Measurements from ENCODE around the gene SPSB1. TPM values are rescaled to one million over a fixed set of nuclear protein-coding genes. Genes with fewer than 3 reads are reported as not detected.

The SPSB1 gene
- total and polyA plus RNA-seq, 2 of the 4 experiments (the other 2 are of a cell fraction): 16.7 to 19.8 TPM

GRCh38 chr1:9293241-9293532 is 493 bp downstream of the SPSB1 start:
- Histone ChIP-seq H3K27me3 (ENCODE audit: control insufficient read depth, insufficient read depth, low read length) (no peaks in the 10 kb centered on the region), H2BK20ac (ENCODE audit: low read depth, low read length) (no peak overlapping the region), H3K14ac (replicated peaks; ENCODE audit: low read depth, low read length) (no peak overlapping the region), H3K4ac (ENCODE audit: low read depth, low read length) (no peak overlapping the region), H2AK5ac (ENCODE audit: low read depth, low read length) (no peak overlapping the region), H2BK15ac (ENCODE audit: low read depth, low read length) (no peak overlapping the region), H3K9ac (ENCODE audit: low read depth, low read length) (no peak overlapping the region), H2AFZ (replicated peaks; ENCODE audit: low read length, poor library complexity) (peak overlapping the region; percentile 87), H2BK120ac (ENCODE audit: low read depth, low read length) (no peak overlapping the region), H3K56ac (ENCODE audit: extremely low read depth, insufficient read depth, low read length) (no peak overlapping the region), H4K91ac (ENCODE audit: insufficient read depth, low read depth, low read length) (no peak overlapping the region), H3K23ac (ENCODE audit: low read depth, low read length) (no peak overlapping the region), H3K9me1 (ENCODE audit: insufficient read depth, low read length) (peaks cover 24% of the 10 kb centered on the region), H3K36me3 (ENCODE audit: control insufficient read depth, insufficient read depth, low read length) (no peaks in the 10 kb centered on the region; the same call in 1 of the 2 replicates), H2AK9ac (replicated peaks; ENCODE audit: low read depth, low read length, poor library complexity) (no peak overlapping the region), H3K27ac (ENCODE audit: insufficient read depth, low read length) (peak overlapping the region; percentile 82; the same call in 1 of the 2 replicates), H3K9me3 (ENCODE audit: control insufficient read depth, insufficient read depth, low read length) (peaks cover under 1% of the 10 kb centered on the region; the same call in 1 of the 2 replicates), H3K18ac (ENCODE audit: low read depth, low read length) (no peak overlapping the region), H3K4me1 (ENCODE audit: control insufficient read depth, insufficient read depth, low read length) (peaks cover 27% of the 10 kb centered on the region), H2BK5ac (ENCODE audit: low read depth, low read length, poor library complexity, severe bottlenecking) (peak overlapping the region; percentile 98), H4K8ac (ENCODE audit: low read depth in 2 of 2, low read length in 2 of 2) (no peak overlapping the region), H3K4me3 (ENCODE audit: insufficient read depth, low read depth, low read length) (peak overlapping the region; percentile 99), H3K79me1 (ENCODE audit: low read depth in 1 of 2, low read length in 2 of 2) (peaks cover 25 to 50% of the 10 kb centered on the region in 2 experiments), H4K20me1 (ENCODE audit: insufficient read depth, low read length) (peaks cover 45% of the 10 kb centered on the region), H4K5ac (ENCODE audit: low read depth, low read length) (no peak overlapping the region), H3K4me2 (ENCODE audit: low read depth, low read length) (no peak overlapping the region)
- no peak for DNase-seq
- 0% methylated on average over 15 of the region's 43 CpGs; no CpG with 5 or more reads in 1 of the 2 experiments for WGBS, 2 experiments (ENCODE audit: extremely low coverage in 2 of 2, insufficient read length in 1 of 2)
- dilution Hi-C loops (cut with HindIII; ENCODE audit: low sequenced_read_pairs, unreplicated experiment) (no loop called here), intact Hi-C loops (cut with micrococcal nuclease) (loop anchor here (5.0 kb wide), 1 partner anchor 79 kb away; no protein-coding TSS in a partner anchor), in situ Hi-C loops (cut with MboI; ENCODE audit: low sequenced_read_pairs) (no loop called here)
- TF ChIP-seq NFE2L2 (IDR thresholded peaks at IDR 0.05; ENCODE audit: low read depth, low read length) (no peak), RCOR1 (IDR thresholded peaks at IDR 0.05; ENCODE audit: insufficient replicate concordance, low read length) (no peak), CTCF (conservative IDR thresholded peaks at IDR 0.05; ENCODE audit: low read depth, low read length) (no peak), MXI1 (IDR thresholded peaks at IDR 0.05; ENCODE audit: borderline replicate concordance, low read depth, low read length) (no peak), POLR2A (IDR thresholded peaks at IDR 0.05; ENCODE audit: low read depth, low read length) (no peak), RAD21 (IDR thresholded peaks at IDR 0.05; ENCODE audit: low read length) (no peak), USF2 (IDR thresholded peaks at IDR 0.05; ENCODE audit: low read depth, low read length) (no peak), FOS (IDR thresholded peaks at IDR 0.05; ENCODE audit: low read depth, low read length) (no peak), MAFK (IDR thresholded peaks at IDR 0.05; ENCODE audit: low read depth, low read length) (no peak), BHLHE40 (IDR thresholded peaks at IDR 0.05; ENCODE audit: low read depth, low read length) (no peak), ELK1 (IDR thresholded peaks at IDR 0.05; ENCODE audit: borderline replicate concordance, low read depth, low read length) (no peak), MAZ (IDR thresholded peaks at IDR 0.05; ENCODE audit: borderline replicate concordance, low read depth, low read length) (no peak), RFX5 (IDR thresholded peaks at IDR 0.05; ENCODE audit: low read depth, low read length) (no peak), SMC3 (IDR thresholded peaks at IDR 0.05; ENCODE audit: low read depth, low read length) (no peak)
- CTCF ChIA-PET: no interaction called here
- POLR2A ChIA-PET (ENCODE audit: unreplicated experiment): no interaction called here
- ATAC-seq (ENCODE audit: low read depth): no peak
- no TSS peak for BruUV-seq (replicated peaks)

Data from IMR-90 (cell line).